NB4 (cell line): ENCODE results near the gene EPHB1.

ENCODE experiments used
- MAX ChIP-seq: IDR thresholded peaks from 2 replicates; pipeline ENCODE4 v1.6.1; 2011; ENCODE audit warnings: low read depth, low read length
- TF ChIP-seq, protein P1 (sequence below): IDR thresholded peaks from one replicate; pipeline ENCODE4 v1.5.1; 2012; ENCODE audit warnings: low read depth, low read length

- TF ChIP-seq MAX: no peak
- TF ChIP-seq, protein P1, sequence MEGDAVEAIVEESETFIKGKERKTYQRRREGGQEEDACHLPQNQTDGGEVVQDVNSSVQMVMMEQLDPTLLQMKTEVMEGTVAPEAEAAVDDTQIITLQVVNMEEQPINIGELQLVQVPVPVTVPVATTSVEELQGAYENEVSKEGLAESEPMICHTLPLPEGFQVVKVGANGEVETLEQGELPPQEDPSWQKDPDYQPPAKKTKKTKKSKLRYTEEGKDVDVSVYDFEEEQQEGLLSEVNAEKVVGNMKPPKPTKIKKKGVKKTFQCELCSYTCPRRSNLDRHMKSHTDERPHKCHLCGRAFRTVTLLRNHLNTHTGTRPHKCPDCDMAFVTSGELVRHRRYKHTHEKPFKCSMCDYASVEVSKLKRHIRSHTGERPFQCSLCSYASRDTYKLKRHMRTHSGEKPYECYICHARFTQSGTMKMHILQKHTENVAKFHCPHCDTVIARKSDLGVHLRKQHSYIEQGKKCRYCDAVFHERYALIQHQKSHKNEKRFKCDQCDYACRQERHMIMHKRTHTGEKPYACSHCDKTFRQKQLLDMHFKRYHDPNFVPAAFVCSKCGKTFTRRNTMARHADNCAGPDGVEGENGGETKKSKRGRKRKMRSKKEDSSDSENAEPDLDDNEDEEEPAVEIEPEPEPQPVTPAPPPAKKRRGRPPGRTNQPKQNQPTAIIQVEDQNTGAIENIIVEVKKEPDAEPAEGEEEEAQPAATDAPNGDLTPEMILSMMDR: no peak
Observed at GRCh38 chr3:134993011-134993410, 198.0 kb downstream of the EPHB1 start.
